Neural progenitor cell (in vitro differentiated cells): ENCODE results near the gene TUBAL3.

ENCODE experiments used
- CTCF ChIP-seq: fragments of 200-600 bp; sonication (generic); IDR thresholded peaks from 2 replicates; pipeline ENCODE4 v1.5.1; 2017; ENCODE audit warnings: antibody characterized with exemption, mild to moderate bottlenecking
- EZH2 ChIP-seq: fragments of 200-600 bp; sonication (generic); IDR thresholded peaks from 2 replicates; pipeline ENCODE4 v1.6.1; 2017; ENCODE audit warnings: antibody characterized with exemption, mild to moderate bottlenecking, moderate library complexity

GRCh38 chr10:5381187-5381586, 23.4 kb downstream of the TUBAL3 start:
- TF ChIP-seq CTCF (no peak), EZH2 (no peak)
